Upper lobe of right lung (tissue), 1 donor: Measurements from ENCODE around the gene OSBP2. TPM values are rescaled to one million over a fixed set of nuclear protein-coding genes. Genes with fewer than 3 reads are reported as not detected.
A peak's percentile ranks its signal among the peaks of the same experiment; 100 is the strongest.

Experiments used
- ATAC-seq: fragments of 200-7000 bp; cut with Tn5 transposase; one replicate; pipeline ENCODE4 v1.9.1; 2020; ENCODE audit warnings: mild to moderate bottlenecking, moderate library complexity
- DNase-seq: peaks from one replicate; pipeline ENCODE4 v3.0.0-alpha.2; 2020
- H3K27ac ChIP-seq: fragments of 200-600 bp; one replicate; pipeline ENCODE4 v1.8.0; 2022
- H3K27me3 ChIP-seq: fragments of 200-600 bp; one replicate; pipeline ENCODE4 v1.8.0; 2022; ENCODE audit warnings: mild to moderate bottlenecking
- H3K36me3 ChIP-seq: fragments of 200-600 bp; one replicate; pipeline ENCODE4 v1.8.0; 2022
- H3K4me1 ChIP-seq: fragments of 200-600 bp; one replicate; pipeline ENCODE4 v1.8.0; 2022
- H3K4me3 ChIP-seq: fragments of 200-600 bp; one replicate; pipeline ENCODE4 v1.8.0; 2022; ENCODE audit warnings: mild to moderate bottlenecking
- H3K9me3 ChIP-seq: fragments of 200-600 bp; one replicate; pipeline ENCODE4 v1.8.0; 2022
- intact Hi-C: fragments of 100-400 bp; cut with DNase I; formaldehyde crosslinking; loops from one replicate; pipeline ENCODE4 v1.11.0; 2022
- total RNA-seq: library from RNA; stranded (reverse); fragmentation: NEBNext Ultra II Directional; extraction: Animal tissue kit (Norgen Biotek cat#: 25700); gene quantifications from one replicate; pipeline ENCODE4 v1.2.1, GENCODE V29; 2021
- TF ChIP-seq, protein P1 (sequence below): fragments of 200-600 bp; IDR thresholded peaks from one replicate; pipeline ENCODE4 v1.8.0; 2022; ENCODE audit warnings: antibody characterized with exemption
- donor health status: DM: no; HTN: yes; CAD: no; lungs with severe emphysema.

The OSBP2 gene
- total RNA-seq, 1 donor from 2014 or later = 6.0 TPM

DNA sequence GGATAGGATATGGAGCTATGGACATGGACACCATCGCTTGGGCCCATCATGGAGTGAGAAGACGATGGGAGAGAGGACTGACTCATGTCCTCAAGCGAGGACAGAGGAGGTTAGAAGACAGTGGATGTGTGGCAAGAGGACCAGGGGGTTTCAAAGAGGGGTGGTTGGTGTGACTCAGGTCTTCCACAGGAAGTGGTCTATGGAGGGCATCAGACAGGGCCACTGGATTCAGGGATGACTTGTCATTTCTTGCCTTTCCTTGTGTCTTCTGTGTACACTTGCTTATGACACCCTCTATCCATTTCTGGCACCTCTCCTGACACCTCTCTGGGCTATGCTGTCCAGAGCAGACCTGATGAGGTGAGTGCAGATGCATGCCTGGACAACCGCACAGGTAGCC, 115.4 kb downstream of the OSBP2 start:
- no peaks in the 10 kb centered on the region for H3K4me1 ChIP-seq
- no peak for DNase-seq
- TF ChIP-seq, protein P1, sequence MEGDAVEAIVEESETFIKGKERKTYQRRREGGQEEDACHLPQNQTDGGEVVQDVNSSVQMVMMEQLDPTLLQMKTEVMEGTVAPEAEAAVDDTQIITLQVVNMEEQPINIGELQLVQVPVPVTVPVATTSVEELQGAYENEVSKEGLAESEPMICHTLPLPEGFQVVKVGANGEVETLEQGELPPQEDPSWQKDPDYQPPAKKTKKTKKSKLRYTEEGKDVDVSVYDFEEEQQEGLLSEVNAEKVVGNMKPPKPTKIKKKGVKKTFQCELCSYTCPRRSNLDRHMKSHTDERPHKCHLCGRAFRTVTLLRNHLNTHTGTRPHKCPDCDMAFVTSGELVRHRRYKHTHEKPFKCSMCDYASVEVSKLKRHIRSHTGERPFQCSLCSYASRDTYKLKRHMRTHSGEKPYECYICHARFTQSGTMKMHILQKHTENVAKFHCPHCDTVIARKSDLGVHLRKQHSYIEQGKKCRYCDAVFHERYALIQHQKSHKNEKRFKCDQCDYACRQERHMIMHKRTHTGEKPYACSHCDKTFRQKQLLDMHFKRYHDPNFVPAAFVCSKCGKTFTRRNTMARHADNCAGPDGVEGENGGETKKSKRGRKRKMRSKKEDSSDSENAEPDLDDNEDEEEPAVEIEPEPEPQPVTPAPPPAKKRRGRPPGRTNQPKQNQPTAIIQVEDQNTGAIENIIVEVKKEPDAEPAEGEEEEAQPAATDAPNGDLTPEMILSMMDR = no peak
- H3K9me3 ChIP-seq = no peaks in the 10 kb centered on the region
- H3K27me3 ChIP-seq = no peaks in the 10 kb centered on the region
- no peak overlapping the region for H3K27ac ChIP-seq
- H3K4me3 ChIP-seq = no peak overlapping the region
- intact Hi-C loops = no loop called here
- no peaks in the 10 kb centered on the region for H3K36me3 ChIP-seq
- ATAC-seq = no peak

DNA sequence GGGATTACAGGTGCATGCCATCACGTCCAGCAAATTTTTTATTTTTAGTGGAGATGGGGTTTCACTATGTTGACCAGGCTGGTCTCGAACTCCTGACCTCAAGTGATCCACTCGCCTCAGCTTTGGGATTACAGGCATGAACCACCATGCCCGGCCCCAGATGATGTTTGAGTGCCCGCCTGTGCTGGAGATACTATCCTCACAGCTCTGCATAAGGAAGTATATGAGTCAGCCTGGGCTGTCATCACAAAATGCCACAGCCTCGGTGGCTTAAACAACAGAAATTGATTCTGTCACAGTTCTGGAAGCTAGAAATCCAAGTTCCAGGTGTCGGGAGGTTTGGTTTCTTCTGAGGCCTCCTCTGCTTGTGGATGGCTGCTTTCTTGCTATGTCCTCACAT, 119.3 kb downstream of the OSBP2 start:
- intact Hi-C loops = no loop called here
- TF ChIP-seq, protein P1 = no peak
- Histone ChIP-seq H3K4me3 (no peak overlapping the region), H3K27me3 (no peaks in the 10 kb centered on the region), H3K9me3 (no peaks in the 10 kb centered on the region), H3K27ac (no peak overlapping the region), H3K4me1 (no peaks in the 10 kb centered on the region), H3K36me3 (no peaks in the 10 kb centered on the region)
- DNase-seq (peak; percentile 19), ATAC-seq (no peak)

GRCh38 chr22:30816413-30816812, 121.7 kb downstream of the OSBP2 start:
- Histone ChIP-seq H3K36me3 (no peaks in the 10 kb centered on the region), H3K9me3 (no peaks in the 10 kb centered on the region), H3K4me3 (no peak overlapping the region), H3K27me3 (peaks cover 8% of the 10 kb centered on the region), H3K27ac (no peak overlapping the region), H3K4me1 (no peaks in the 10 kb centered on the region)
- DNase-seq (peak; percentile 31), ATAC-seq (no peak)
- TF ChIP-seq, protein P1 = no peak
- intact Hi-C loops = no loop called here

DNA sequence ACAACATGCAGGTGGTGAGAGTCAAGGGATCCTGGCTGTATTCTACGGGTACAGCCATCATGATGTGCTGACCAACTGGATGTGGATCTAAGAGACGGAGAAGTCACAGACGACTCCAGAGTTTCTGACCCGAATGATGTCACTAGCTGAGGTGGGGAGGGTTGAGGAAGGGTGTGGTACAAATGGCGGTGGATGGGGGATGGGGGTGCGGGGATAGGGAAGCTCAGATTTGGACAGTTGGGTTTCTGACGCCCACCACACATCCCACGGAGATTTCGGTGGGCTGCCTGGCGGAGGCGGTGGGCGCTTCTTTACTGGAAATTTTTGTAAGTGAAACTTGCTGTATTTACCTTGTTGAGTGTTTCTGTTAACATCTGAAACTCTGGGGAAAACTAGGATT, 126.7 kb downstream of the OSBP2 start:
- DNase-seq (peak; percentile 7), ATAC-seq (no peak)
- no peaks in the 10 kb centered on the region for H3K9me3 ChIP-seq
- peaks cover 11% of the 10 kb centered on the region for H3K4me1 ChIP-seq
- no peak overlapping the region for H3K4me3 ChIP-seq
- TF ChIP-seq, protein P1 = no peak
- peaks cover 40% of the 10 kb centered on the region for H3K27me3 ChIP-seq
- intact Hi-C loops = no loop called here
- H3K27ac ChIP-seq = no peak overlapping the region
- no peaks in the 10 kb centered on the region for H3K36me3 ChIP-seq

DNA sequence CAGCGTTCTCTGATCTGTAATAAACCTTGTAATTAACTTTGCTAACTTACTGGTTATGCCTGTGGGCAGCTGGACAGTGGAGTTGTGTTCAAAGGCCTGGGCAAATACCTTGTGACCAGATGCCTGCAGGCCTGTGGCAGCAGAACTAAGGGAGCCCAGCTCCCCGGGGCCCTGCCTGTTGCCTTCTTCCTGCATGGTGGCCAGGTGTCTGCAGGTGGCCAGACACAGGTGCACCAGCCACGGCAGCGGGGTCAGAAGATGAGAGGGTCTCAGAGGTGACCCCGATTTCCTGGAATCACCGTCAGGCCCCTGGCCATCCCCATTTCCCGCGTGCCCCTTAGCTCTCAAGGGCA, 127.2 kb downstream of the OSBP2 start:
- intact Hi-C loops = no loop called here
- TF ChIP-seq, protein P1 = no peak
- Histone ChIP-seq H3K27me3 (peaks cover 40% of the 10 kb centered on the region), H3K27ac (no peak overlapping the region), H3K4me3 (peak overlapping the region; percentile 42), H3K36me3 (no peaks in the 10 kb centered on the region), H3K9me3 (no peaks in the 10 kb centered on the region), H3K4me1 (peaks cover 11% of the 10 kb centered on the region)
- no peak for ATAC-seq
- no peak for DNase-seq

GRCh38 chr22:30822216-30823014, 127.7 kb downstream of the OSBP2 start:
- H3K4me3 ChIP-seq = peak overlapping the region; percentile 42
- intact Hi-C loops = no loop called here
- DNase-seq (peak; percentile 49), ATAC-seq (peak; percentile 44)
- TF ChIP-seq, protein P1 = no peak
- no peaks in the 10 kb centered on the region for H3K9me3 ChIP-seq
- H3K36me3 ChIP-seq = no peaks in the 10 kb centered on the region
- no peak overlapping the region for H3K27ac ChIP-seq
- H3K4me1 ChIP-seq = peaks cover 11% of the 10 kb centered on the region
- peaks cover 40% of the 10 kb centered on the region for H3K27me3 ChIP-seq
